Keratinocyte (primary cell): ENCODE data around the gene GRAMD1A.

Experiments
- CTCF ChIP-seq, 3 experiments: IDR thresholded peaks in 1 of 3; conservative IDR thresholded peaks in 1 of 3; optimal IDR thresholded peaks in 1 of 3; 2 replicates in 2 of 3; 3 replicates in 1 of 3; pipeline versions ENCODE3 to v1.5.1; 2011; ENCODE audit warnings: low read length in 3 of 3, mild to moderate bottlenecking in 3 of 3, moderate library complexity in 2 of 3, control low read depth in 1 of 3, inconsistent platforms in 1 of 3; ENCODE audit not compliant: insufficient read depth in 2 of 3; ENCODE audit errors: extremely low read depth in 1 of 3
- EZH2 ChIP-seq: IDR thresholded peaks from one replicate; pipeline ENCODE4 v1.6.1; 2012; ENCODE audit warnings: inconsistent platforms, mild to moderate bottlenecking, low read length, moderate library complexity

GRCh38 chr19:35076026-35076370 lies 75.9 kb downstream of the GRAMD1A start:
- TF ChIP-seq CTCF (optimal IDR thresholded peaks at IDR 0.05 in 1 of 3, IDR thresholded peaks at IDR 0.05 in 1 of 3, conservative IDR thresholded peaks at IDR 0.05 in 1 of 3; ENCODE audit: extremely low read depth in 1 of 3, insufficient read depth in 2 of 3, low read length in 3 of 3) (no peak), EZH2 (no peak)
